ENCODE results near the gene ASCL2.

- TF ChIP-seq, protein P1, sequence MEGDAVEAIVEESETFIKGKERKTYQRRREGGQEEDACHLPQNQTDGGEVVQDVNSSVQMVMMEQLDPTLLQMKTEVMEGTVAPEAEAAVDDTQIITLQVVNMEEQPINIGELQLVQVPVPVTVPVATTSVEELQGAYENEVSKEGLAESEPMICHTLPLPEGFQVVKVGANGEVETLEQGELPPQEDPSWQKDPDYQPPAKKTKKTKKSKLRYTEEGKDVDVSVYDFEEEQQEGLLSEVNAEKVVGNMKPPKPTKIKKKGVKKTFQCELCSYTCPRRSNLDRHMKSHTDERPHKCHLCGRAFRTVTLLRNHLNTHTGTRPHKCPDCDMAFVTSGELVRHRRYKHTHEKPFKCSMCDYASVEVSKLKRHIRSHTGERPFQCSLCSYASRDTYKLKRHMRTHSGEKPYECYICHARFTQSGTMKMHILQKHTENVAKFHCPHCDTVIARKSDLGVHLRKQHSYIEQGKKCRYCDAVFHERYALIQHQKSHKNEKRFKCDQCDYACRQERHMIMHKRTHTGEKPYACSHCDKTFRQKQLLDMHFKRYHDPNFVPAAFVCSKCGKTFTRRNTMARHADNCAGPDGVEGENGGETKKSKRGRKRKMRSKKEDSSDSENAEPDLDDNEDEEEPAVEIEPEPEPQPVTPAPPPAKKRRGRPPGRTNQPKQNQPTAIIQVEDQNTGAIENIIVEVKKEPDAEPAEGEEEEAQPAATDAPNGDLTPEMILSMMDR (IDR thresholded peaks at IDR 0.05): no peak
- no peak for TF ChIP-seq POLR2A (IDR thresholded peaks at IDR 0.05)
Observed at GRCh38 chr11:2272946-2273280, 2.5 kb upstream of the ASCL2 start.
